NCI-H345 (cell line): ENCODE results near the gene MAP3K10.
"Not testable (repeated sequence)": the region's sequence is repeated elsewhere in the genome, so short reads cannot be mapped to it uniquely, and the experiment has no call there.

Experiments
- DNase-seq: peaks from one replicate; lab custom pipeline; 2025; lab: John Stamatoyannopoulos, UW

Gene MAP3K10

DNA sequence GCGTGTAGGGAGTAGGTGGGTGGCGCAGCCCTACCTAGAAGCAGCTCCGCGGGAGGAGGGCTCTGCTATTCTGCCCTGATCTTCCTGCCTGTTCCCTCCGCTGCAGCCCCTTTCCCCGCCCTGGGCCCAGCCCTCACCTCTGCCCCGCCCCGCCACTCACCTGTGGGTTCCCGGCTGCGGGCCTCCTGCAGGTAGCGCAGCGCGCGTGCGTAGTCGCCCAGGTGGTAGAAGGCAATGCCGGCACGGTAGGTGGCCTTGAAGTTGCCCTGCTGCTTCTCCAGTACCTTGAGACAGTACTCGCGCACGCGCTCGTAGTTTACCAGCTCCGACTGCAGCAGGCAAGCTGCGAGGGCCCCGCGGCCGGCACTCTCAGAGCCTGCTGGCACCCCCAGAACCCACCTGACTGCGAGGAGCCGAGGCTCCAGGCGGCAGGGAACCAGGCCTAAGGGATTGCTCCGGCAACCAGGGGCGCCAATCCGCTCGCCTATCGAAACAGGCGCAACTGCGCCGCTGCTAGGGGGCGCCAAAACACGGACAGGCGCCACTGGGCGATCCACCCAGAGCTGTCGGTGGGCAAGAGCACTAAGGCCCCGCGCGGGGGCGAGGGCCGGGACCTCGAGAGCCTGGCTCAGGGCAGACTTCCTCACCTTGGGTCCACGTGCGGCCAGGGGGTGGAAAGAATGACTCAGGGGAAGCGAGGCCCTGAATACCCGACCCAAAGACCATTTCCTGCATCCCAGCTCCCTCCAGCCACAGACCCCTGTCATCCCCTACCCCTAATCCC is 26.0 kb downstream of the MAP3K10 start:
- peak; percentile 96 for DNase-seq

GRCh38 chr19:40217934-40218890 is 27.0 kb downstream of the MAP3K10 start, which contains the start of gene TTC9B:
Gene TTC9B, minus strand, starts transcription at chr19:40218384. Its CDS starts 3 bp downstream, at chr19:40218381.
- DNase-seq, result peak; percentile 64

DNA sequence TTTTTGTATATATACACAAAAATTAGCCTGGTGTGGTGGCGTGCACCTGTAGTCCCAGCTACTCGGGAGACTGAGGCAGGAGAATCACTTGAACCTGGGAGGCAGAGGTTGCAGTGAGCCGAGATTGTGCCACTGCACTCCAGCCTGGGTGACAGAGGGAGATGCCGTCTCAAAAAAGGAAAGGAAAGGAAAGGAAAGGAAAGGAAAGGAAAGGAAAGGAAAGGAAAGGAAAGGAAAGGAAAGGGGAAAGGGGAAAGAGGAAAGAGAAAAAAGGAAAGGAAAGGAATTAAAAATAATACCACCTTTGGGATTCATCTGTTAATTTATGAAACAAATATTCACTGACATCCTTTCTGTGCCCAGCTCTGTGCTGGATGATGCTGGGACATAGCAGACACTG is 27.8 kb downstream of the MAP3K10 start:
- not testable (repeated sequence) for DNase-seq

- DNase-seq, result peak; percentile 71
Measured at GRCh38 chr19:40219721-40220276, 28.6 kb downstream of the MAP3K10 start.

DNA sequence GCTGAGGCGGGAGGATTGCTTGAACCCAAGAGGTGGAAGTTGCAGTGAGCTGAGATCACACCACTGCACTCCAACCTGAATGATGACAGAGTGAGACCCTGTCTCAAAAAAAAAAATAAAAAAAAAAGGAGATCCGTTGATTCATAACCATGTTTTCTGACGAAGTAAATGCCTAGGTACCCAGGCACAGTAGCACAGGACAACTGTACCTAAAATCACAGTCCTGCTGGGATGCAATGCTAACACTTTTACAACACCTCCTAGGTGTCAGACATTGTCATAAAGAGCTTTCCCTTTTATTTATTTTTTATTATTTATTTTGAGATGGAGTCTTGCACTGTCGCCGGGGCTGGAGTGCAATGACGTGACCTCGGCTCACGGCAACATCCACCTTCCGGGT is 29.4 kb downstream of the MAP3K10 start:
- no peak for DNase-seq

- peak; percentile 85 for DNase-seq
Measured at GRCh38 chr19:40221858-40222619, 30.8 kb downstream of the MAP3K10 start.

- no peak for DNase-seq
Measured at GRCh38 chr19:40223135-40223822, 32.1 kb downstream of the MAP3K10 start.

- DNase-seq, result no peak
Measured at GRCh38 chr19:40224342-40225150, 33.3 kb downstream of the MAP3K10 start.

DNA sequence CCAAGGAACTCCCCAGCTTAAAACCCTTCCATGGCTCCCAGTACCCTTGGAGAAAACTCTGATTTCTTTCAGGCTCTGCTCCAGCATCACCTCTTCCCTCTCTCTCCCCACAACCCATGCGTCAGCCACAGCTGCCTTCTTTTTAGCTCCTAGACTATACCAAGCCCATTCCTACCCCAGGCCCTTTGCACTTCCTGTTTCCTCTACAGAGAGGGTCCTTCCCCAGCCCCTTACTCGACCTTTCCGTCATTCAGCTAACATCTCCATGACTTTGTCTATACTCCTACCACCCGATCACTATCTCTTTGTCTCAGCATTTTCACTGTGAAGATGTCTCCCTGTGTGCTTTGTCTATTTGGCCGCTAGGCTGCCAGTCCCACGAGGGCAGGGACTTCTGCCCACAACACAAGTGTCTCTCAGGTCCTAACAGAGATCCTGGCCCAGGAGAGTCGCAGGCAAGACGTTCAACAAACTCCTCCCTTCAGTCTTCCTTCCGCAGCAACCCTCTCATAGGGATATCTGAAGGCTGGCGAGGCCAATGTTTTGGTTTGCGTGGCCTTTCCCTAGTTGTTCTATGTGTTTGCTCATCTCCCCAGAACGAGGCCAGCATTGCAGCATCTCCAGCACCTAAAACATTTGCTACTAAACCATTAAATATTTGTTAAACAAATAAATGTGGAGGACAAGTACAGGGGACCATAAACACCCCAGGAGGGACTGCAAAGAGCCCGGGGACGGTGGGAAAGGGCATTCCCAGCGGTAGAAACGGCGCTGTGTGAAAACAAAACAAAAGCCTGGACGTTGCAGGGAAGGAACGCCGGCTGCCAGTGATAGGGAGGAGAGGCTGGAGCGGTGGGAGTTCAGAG is 34.4 kb downstream of the MAP3K10 start:
- DNase-seq, result no peak

DNA sequence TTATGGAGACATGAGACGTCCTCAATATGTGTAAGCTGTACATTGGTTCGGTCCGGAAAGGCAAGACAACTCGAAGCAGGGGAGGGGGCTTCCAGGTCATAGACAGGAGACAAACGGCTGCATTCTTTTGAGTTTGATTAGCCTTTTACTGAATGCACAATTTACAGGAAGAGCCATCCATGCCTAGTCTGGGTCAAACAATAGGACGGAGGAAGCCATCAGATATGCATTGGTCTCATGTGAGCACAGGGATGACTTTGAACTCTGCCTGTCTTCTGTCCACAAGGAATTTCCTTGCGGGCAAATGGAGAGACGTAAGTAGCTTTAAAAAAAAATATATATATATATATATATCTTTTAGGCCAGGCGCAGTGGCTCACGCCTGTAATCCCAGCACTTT is 37.1 kb downstream of the MAP3K10 start:
- no peak for DNase-seq

DNA sequence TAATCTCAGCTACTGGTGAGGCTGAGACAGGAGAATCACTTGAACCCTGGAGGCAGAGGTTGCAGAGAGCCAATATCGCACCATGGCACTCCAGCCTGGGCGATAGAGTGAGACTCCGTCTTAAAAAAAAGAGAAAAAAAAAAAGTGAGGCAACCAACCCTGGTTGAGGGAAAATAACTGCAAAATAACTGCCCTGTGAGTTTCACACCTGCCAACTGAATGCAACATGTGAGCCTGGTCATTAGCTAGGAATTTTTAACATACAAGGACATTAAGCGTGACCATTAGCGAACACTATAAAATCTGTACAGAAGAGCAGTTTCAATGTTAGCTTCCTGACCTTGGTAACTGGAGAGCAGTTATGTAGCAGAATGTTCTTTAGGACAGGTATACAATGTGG is 37.6 kb downstream of the MAP3K10 start:
- no peak for DNase-seq

GRCh38 chr19:40229484-40229883 is 38.3 kb downstream of the MAP3K10 start:
- no peak for DNase-seq

DNA sequence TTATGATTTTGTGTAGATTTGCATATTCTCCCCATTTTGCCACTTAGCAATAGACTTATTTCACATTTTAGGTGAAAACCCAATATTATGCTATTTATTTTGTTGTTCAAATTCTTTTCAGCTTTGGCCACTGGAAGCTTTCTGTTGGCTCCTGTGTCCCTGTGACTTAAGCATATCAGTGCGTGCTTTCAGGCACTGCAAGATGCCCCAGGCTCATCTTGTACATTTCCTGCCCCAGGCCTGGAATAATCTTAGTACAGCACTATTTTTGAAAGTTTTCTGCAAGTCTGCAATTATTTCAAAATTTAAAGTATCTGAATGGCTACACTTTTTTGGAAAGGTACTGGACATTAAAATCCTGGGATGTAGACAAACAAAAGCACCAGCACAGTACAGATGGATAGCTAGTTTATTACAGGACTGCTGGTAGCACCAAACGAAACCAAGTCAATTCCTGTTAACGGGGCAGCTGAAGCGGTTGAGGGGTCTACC is 38.7 kb downstream of the MAP3K10 start:
- no peak for DNase-seq

DNA sequence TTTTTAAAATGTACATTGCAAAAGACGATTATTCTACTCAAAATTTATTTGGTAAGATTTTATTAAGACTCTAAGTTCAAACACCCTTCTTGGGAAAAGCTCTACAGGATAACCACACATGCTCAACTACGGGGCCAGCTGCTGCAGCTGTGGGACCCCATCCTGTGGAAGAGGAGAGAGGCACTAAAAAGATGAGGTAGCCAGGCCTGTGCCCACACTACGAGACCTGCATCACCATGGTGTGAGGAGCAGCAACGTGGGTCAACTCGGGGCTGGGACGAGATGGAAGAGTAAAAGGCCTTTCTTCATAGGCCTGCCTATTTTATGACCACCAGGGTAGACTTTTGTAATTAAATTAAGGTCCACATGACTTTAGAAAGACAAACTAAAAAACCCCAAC is 39.8 kb downstream of the MAP3K10 start:
- DNase-seq, result no peak

GRCh38 chr19:40231544-40232424 is 40.6 kb downstream of the MAP3K10 start:
- no peak for DNase-seq

GRCh38 chr19:40232479-40232878 is 41.3 kb downstream of the MAP3K10 start:
- DNase-seq, result no peak

DNA sequence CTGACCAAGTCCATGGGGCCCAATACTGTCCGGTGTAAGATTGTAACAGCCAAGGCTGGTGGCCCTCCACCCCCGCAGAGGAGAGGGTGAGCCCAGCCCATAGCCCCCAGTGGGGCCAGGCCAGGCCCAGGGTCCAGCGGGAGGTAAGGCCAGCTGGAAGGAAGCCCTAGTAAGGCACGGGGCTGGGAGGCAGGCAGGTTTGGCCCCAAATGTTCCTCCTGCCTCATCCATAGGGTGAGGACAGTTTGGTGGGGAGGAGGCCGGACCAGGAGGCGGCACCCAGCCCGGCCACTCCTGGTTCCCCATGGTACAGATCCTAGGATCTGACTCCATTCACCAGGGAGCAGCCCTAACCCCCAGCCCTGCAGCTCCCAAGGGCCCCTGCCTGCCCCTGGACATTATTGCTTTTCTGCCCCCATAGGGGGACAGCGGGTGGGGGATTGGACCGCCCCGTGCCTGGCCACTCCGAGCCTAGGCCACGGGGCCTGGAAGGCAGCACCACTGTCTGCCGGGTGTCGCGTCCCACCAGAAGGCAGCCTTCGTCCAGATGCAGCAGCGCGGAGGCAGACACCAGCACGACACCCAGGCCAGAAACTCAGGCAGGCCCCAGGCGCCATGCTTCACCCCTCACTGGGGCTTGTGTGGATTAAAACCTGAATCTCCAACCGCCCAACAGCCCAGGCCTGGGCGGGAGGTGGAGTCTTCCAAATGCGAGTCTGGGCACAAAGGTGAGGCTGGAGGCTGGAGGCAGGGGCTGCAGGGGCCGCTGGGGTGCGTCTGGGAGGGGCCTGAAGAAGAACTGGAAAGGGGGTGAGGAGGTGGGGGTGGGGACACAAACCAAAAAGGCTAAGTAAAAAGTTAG is 42.0 kb downstream of the MAP3K10 start:
- no peak for DNase-seq
